Transverse colon (tissue), 4 donors: Measurements from ENCODE around the gene CRADD.

ENCODE experiments used
- EP300 ChIP-seq: sonication (generic); formaldehyde crosslinking; IDR thresholded peaks from one replicate; pipeline ENCODE4 v1.6.1; 2017; ENCODE audit warnings: antibody characterized with exemption, low read depth
- POLR2A ChIP-seq: fragments of 450-650 bp; IDR thresholded peaks from one replicate; pipeline ENCODE4 v1.6.1; 2016; ENCODE audit warnings: antibody characterized with exemption, mild to moderate bottlenecking, moderate library complexity
- POLR2AphosphoS5 ChIP-seq, 3 donors: sonication (generic); formaldehyde crosslinking; IDR thresholded peaks; one replicate each; pipeline ENCODE4 v1.6.1; 2016; ENCODE audit warnings: antibody characterized with exemption in 3 of 3
- TF ChIP-seq, protein P1 (sequence below), 5 experiments: fragments of 200-600 bp in 3 of 5; fragments of 450-650 bp in 2 of 5; sonication (generic) in 3 of 5; IDR thresholded peaks; 1 replicate in 2 of 5; 2 replicates in 3 of 5; pipeline ENCODE4 v1.5.1; 2016 to 2017; ENCODE audit warnings: antibody characterized with exemption in 5 of 5, inconsistent platforms in 3 of 5, mild to moderate bottlenecking in 2 of 5, moderate library complexity in 1 of 5

DNA sequence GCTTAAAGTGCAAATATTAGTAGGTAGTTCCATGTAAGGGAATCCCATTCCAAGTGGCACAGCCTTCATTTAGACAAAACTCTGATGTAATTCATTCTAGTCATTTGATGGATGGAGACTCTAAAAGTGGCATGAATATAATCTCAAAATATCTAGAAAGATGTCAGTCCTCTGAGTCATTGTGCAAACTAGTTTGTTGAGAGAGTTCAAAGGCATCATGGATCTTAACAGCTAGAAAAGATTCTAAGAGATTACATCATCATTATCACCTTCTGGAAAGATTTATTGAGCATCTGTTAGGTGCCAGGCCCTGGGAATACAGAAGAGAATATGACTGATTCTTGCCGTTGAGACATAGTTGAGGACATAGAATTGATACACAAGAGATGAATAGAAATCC, 30.7 kb downstream of the CRADD start:
- TF ChIP-seq POLR2A: no peak
- TF ChIP-seq, protein P1, sequence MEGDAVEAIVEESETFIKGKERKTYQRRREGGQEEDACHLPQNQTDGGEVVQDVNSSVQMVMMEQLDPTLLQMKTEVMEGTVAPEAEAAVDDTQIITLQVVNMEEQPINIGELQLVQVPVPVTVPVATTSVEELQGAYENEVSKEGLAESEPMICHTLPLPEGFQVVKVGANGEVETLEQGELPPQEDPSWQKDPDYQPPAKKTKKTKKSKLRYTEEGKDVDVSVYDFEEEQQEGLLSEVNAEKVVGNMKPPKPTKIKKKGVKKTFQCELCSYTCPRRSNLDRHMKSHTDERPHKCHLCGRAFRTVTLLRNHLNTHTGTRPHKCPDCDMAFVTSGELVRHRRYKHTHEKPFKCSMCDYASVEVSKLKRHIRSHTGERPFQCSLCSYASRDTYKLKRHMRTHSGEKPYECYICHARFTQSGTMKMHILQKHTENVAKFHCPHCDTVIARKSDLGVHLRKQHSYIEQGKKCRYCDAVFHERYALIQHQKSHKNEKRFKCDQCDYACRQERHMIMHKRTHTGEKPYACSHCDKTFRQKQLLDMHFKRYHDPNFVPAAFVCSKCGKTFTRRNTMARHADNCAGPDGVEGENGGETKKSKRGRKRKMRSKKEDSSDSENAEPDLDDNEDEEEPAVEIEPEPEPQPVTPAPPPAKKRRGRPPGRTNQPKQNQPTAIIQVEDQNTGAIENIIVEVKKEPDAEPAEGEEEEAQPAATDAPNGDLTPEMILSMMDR (IDR thresholded peaks at IDR 0.05): no peak
- TF ChIP-seq EP300: no peak
- TF ChIP-seq POLR2AphosphoS5 (IDR thresholded peaks at IDR 0.05): no peak
